ENCODE results near the gene FYN.

DNA sequence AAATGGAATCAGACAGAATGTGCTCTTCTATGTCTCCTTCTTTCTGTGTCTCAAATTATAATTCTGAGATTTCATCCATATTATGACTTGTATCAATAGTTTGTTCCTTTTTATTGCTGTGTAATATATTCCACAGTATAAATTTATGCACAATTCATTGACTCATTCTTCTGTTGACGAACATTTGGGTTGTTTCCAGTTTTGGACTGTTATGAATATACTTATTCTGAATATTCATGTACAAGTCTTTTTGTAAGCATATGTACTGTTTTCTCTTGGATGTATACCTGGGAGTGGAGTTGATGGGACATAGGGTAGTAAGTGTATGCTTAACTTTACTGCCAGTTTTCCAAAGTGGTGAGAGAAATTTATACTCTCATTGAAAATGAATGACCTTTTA lies 239.4 kb downstream of the FYN start:
- no peak for TF ChIP-seq RAD21 (IDR thresholded peaks at IDR 0.05)
- TF ChIP-seq, protein P1, sequence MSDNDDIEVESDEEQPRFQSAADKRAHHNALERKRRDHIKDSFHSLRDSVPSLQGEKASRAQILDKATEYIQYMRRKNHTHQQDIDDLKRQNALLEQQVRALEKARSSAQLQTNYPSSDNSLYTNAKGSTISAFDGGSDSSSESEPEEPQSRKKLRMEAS (IDR thresholded peaks at IDR 0.05), result no peak
- no peak for TF ChIP-seq YY1 (IDR thresholded peaks at IDR 0.05)
- TF ChIP-seq, protein P2, sequence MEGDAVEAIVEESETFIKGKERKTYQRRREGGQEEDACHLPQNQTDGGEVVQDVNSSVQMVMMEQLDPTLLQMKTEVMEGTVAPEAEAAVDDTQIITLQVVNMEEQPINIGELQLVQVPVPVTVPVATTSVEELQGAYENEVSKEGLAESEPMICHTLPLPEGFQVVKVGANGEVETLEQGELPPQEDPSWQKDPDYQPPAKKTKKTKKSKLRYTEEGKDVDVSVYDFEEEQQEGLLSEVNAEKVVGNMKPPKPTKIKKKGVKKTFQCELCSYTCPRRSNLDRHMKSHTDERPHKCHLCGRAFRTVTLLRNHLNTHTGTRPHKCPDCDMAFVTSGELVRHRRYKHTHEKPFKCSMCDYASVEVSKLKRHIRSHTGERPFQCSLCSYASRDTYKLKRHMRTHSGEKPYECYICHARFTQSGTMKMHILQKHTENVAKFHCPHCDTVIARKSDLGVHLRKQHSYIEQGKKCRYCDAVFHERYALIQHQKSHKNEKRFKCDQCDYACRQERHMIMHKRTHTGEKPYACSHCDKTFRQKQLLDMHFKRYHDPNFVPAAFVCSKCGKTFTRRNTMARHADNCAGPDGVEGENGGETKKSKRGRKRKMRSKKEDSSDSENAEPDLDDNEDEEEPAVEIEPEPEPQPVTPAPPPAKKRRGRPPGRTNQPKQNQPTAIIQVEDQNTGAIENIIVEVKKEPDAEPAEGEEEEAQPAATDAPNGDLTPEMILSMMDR (IDR thresholded peaks at IDR 0.05; ENCODE audit: low read depth, low read length, missing input control), result no peak
- TF ChIP-seq TAF1 (conservative IDR thresholded peaks at IDR 0.05), result no peak
- TF ChIP-seq HNF4A (conservative IDR thresholded peaks at IDR 0.05), result no peak
